Thyroid gland (tissue), 4 donors: ENCODE data around the gene LEMD3.

ENCODE experiments used
- CTCF ChIP-seq, 6 experiments: fragments of 200-600 bp in 3 of 6; fragments of 450-650 bp in 3 of 6; sonication (generic) in 3 of 6; IDR thresholded peaks; one replicate each; pipeline ENCODE4 v1.5.1; 2016 to 2019; ENCODE audit warnings: antibody characterized with exemption in 6 of 6, mild to moderate bottlenecking in 2 of 6, inconsistent platforms in 1 of 6, moderate library complexity in 1 of 6
- POLR2A ChIP-seq, 2 donors: fragments of 450-650 bp; IDR thresholded peaks; one replicate each; pipeline ENCODE4 v1.6.1; 2017; ENCODE audit warnings: antibody characterized with exemption in 2 of 2, mild to moderate bottlenecking in 2 of 2, moderate library complexity in 1 of 2

GRCh38 chr12:65276916-65277530, 107.6 kb downstream of the LEMD3 start:
- no peak for TF ChIP-seq CTCF (IDR thresholded peaks at IDR 0.05)
- no peak for TF ChIP-seq POLR2A (IDR thresholded peaks at IDR 0.05)
